Body of pancreas (tissue), 4 donors: ENCODE results near the gene FABP6. TPM values are rescaled to one million over a fixed set of nuclear protein-coding genes. Genes with fewer than 3 reads are reported as not detected.

Source experiments
- ATAC-seq: fragments of 150-250 bp; one replicate; pipeline ENCODE4 v1.9.1; 2016
- DNase-seq, 4 donors: peaks; one replicate each; pipeline ENCODE4 v3.0.0-alpha.2; 2019
- H3K27ac ChIP-seq, 4 donors: fragments of 200-600 bp; sonication (generic); 1 replicate in 3 of 4; 2 replicates in 1 of 4; pipeline versions ENCODE4 v1.5.1 to v1.6.1; 2016 to 2019; ENCODE audit warnings: mild to moderate bottlenecking in 1 of 4, mixed read lengths in 1 of 4, moderate library complexity in 1 of 4
- H3K27me3 ChIP-seq, 2 donors: fragments of 200-600 bp; sonication (generic); one replicate each; pipeline ENCODE4 v1.6.0; 2016; ENCODE audit warnings: mild to moderate bottlenecking in 1 of 2
- H3K36me3 ChIP-seq, 2 donors: fragments of 200-600 bp; sonication (generic); replicated peaks in 1 of 2; 2 replicates each; pipeline ENCODE4 v1.5.1; 2016; ENCODE audit warnings: low read depth in 2 of 2; ENCODE audit not compliant: insufficient read depth in 1 of 2
- H3K4me1 ChIP-seq: fragments of 200-600 bp; sonication (generic); one replicate; pipeline ENCODE4 v1.6.0; 2016
- H3K4me3 ChIP-seq, 2 donors: fragments of 200-600 bp; sonication (generic); 1 replicate in 1 of 2; 2 replicates in 1 of 2; pipeline ENCODE4 v1.5.1; 2016 to 2019
- H3K9me3 ChIP-seq, 3 donors: fragments of 200-600 bp; sonication (generic); 1 replicate in 2 of 3; 2 replicates in 1 of 3; pipeline ENCODE4 v1.5.1; 2016
- POLR2A ChIP-seq, 3 donors: fragments of 450-650 bp; IDR thresholded peaks; one replicate each; pipeline ENCODE4 v1.6.1; 2016; ENCODE audit warnings: antibody characterized with exemption in 3 of 3, mild to moderate bottlenecking in 2 of 3
- WGBS, 2 donors: methylation state at CpG; one replicate each; pipeline ENCODE4 v1.1.5; 2017; 5-methylcytosine and 5-hydroxymethylcytosine counted together
- intact Hi-C: fragments of 100-400 bp; cut with DNase I; formaldehyde crosslinking; loops from one replicate; pipeline ENCODE4 v1.15.1; 2023
- total RNA-seq, 2 donors: library from RNA; depleted of rRNA; stranded (reverse); fragments of >200 nt; gene quantifications; one replicate each; pipeline ENCODE4 v1.1.0, GENCODE V29; 2016
- TF ChIP-seq, protein P1 (sequence below), 7 experiments: fragments of 450-650 bp in 4 of 7; fragments of 200-600 bp in 3 of 7; sonication (generic) in 3 of 7; IDR thresholded peaks; one replicate each; pipeline ENCODE4 v1.5.1; 2016 to 2019; ENCODE audit warnings: antibody characterized with exemption in 7 of 7

Gene FABP6
- total RNA-seq, 2 donors from 2014 or later, result not detected

DNA sequence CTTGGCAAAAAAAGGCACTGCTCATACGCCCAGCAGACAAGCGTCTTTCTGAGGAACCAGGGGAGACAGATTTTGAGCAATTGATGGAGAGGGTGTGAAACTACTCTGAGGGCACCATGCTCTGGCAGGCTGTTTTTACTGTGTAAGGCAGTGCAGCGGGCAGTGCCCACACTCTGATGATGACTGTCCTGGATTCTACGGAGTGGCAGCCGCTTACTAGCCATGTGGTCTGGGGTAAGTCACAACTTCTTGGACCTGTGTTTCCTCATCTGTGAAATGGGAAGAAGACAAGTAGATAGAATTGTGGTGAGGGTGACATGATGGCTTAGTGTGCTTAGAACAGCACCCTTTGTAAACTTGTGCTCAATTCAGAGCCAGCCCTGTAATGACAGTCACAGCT lies 38.8 kb downstream of the FABP6 start:
- WGBS, 2 donors, result 91 to 92% methylated on average over 4 to 5 of the region's 5 CpGs
- H3K27me3 ChIP-seq, result no peaks in the 10 kb centered on the region
- H3K4me1 ChIP-seq, result peaks cover 5% of the 10 kb centered on the region
- H3K36me3 ChIP-seq, result no peaks in the 10 kb centered on the region
- ATAC-seq (no peak), DNase-seq (no peak)
- TF ChIP-seq, protein P1, sequence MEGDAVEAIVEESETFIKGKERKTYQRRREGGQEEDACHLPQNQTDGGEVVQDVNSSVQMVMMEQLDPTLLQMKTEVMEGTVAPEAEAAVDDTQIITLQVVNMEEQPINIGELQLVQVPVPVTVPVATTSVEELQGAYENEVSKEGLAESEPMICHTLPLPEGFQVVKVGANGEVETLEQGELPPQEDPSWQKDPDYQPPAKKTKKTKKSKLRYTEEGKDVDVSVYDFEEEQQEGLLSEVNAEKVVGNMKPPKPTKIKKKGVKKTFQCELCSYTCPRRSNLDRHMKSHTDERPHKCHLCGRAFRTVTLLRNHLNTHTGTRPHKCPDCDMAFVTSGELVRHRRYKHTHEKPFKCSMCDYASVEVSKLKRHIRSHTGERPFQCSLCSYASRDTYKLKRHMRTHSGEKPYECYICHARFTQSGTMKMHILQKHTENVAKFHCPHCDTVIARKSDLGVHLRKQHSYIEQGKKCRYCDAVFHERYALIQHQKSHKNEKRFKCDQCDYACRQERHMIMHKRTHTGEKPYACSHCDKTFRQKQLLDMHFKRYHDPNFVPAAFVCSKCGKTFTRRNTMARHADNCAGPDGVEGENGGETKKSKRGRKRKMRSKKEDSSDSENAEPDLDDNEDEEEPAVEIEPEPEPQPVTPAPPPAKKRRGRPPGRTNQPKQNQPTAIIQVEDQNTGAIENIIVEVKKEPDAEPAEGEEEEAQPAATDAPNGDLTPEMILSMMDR (IDR thresholded peaks at IDR 0.05), result no peak
- no peak for TF ChIP-seq POLR2A (IDR thresholded peaks at IDR 0.05)
- H3K27ac ChIP-seq, result no peak overlapping the region
- no peaks in the 10 kb centered on the region for H3K9me3 ChIP-seq
- intact Hi-C loops, result no loop called here
- no peak overlapping the region for H3K4me3 ChIP-seq

DNA sequence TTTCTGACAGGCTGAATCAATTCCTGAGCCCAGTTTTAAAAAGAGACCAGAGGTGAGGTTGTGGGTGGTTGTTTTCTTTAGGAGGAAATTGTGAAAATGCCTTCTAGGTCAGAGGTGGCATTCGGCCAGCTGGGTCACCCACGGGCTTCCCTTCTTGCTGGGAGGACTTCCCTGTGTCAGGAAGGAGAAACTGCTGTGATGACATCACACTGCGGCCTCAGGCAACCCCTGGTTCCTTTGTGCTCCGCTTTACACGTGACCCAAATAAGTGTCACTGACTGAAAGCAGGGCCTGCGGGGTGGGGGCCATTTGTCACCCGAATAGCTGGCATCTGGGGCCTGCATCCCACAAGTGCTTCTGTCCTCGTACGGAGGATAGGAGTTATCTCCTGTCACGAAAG lies 39.7 kb downstream of the FABP6 start:
- intact Hi-C loops, result no loop called here
- Histone ChIP-seq H3K27me3 (no peaks in the 10 kb centered on the region), H3K36me3 (no peaks in the 10 kb centered on the region), H3K4me1 (peaks cover 5% of the 10 kb centered on the region), H3K4me3 (no peak overlapping the region), H3K27ac (peak overlapping the region in 3 of 4 donors; percentile 3 to 29 (median 21)), H3K9me3 (no peaks in the 10 kb centered on the region)
- peak; percentile 81 for ATAC-seq
- WGBS, 2 donors, result 43 to 71% methylated on average over 10 of the region's 10 CpGs
- TF ChIP-seq POLR2A (IDR thresholded peaks at IDR 0.05), result no peak
- DNase-seq, result peak; percentile 63 to 83 (median 74)

DNA sequence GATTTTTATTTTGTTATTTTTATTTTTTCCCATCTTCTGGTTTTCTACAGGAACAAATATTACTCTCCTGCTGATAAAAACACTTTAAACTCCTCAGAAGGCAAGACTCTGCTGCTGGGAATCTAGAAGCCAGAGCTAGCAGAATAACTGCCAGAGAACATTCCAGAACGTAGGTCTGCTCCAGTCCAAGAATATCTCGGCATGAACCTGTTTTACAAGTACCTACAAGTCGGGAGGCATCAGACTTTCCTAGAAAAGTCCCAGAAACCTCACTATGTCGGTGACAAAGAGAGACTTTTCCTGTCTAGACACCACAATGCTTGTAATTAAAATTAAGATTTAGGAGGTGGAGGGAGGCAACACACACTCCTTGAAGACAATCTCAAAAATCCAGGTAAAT lies 41.4 kb downstream of the FABP6 start:
- ATAC-seq, result no peak
- Histone ChIP-seq H3K9me3 (no peaks in the 10 kb centered on the region), H3K27me3 (no peaks in the 10 kb centered on the region), H3K4me1 (peaks cover 5% of the 10 kb centered on the region), H3K36me3 (no peaks in the 10 kb centered on the region), H3K27ac (no peak overlapping the region), H3K4me3 (no peak overlapping the region)
- WGBS, 2 donors, result 38 to 59% methylated on average over 4 of the region's 4 CpGs
- TF ChIP-seq, protein P1 (IDR thresholded peaks at IDR 0.05), result no peak
- DNase-seq, result no peak
- intact Hi-C loops, result no loop called here

DNA sequence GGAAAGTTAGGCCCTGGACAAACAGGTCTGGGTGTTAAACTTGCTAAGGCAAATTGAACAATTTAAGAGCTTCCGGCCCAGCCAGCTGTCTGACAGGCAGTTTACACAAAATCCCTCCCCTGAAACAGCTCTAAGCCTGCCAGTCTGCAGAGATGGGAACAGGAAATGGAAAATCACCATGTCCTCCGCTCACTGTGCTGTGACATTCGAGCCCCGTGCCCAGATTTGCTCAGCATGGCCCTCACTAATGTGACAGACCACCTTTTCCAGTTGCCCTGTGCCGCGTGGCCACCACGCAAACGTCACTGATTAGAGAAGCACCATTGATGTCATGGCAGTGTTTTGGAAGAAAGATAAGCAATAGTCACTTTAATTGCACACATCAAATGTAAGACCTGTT lies 42.1 kb downstream of the FABP6 start:
- intact Hi-C loops, result no loop called here
- ATAC-seq, result no peak
- Histone ChIP-seq H3K27me3 (no peaks in the 10 kb centered on the region), H3K4me1 (peaks cover 5% of the 10 kb centered on the region), H3K36me3 (no peaks in the 10 kb centered on the region), H3K9me3 (no peaks in the 10 kb centered on the region), H3K27ac (no peak overlapping the region), H3K4me3 (no peak overlapping the region)
- 49 to 58% methylated on average over 8 of the region's 8 CpGs for WGBS, 2 donors
- TF ChIP-seq POLR2A (IDR thresholded peaks at IDR 0.05), result no peak
- TF ChIP-seq, protein P1 (IDR thresholded peaks at IDR 0.05), result no peak
- no peak for DNase-seq

DNA sequence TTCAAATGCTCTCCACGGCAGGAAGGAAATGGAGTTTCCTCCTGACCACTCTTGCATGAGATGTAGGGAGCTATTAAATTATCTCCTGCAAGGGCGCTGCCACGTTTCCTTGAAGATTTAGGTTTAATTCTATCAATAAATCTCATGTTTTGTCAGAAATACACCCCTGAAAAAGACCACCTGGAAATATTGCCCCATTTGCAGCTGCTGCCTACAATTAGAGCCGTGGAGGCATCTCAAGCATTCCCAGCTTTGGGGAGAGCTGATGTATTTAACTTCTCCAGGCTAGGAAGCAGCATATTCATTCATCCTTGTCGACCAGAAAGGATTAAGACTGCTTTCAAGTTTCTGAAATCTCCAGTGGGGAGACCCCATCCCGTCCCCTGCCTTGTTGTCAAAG lies 42.5 kb downstream of the FABP6 start:
- no peaks in the 10 kb centered on the region for H3K9me3 ChIP-seq
- no peak overlapping the region for H3K27ac ChIP-seq
- intact Hi-C loops, result no loop called here
- ATAC-seq (no peak), DNase-seq (no peak)
- peaks cover 5% of the 10 kb centered on the region for H3K4me1 ChIP-seq
- no peak overlapping the region for H3K4me3 ChIP-seq
- 55 to 64% methylated on average over 5 to 6 of the region's 6 CpGs for WGBS, 2 donors
- H3K27me3 ChIP-seq, result no peaks in the 10 kb centered on the region
- TF ChIP-seq POLR2A (IDR thresholded peaks at IDR 0.05), result no peak
- TF ChIP-seq, protein P1 (IDR thresholded peaks at IDR 0.05), result no peak
- H3K36me3 ChIP-seq, result no peaks in the 10 kb centered on the region
